WTC11 (cell line): ENCODE measurements around the gene ESYT3. TPM values are rescaled to one million over a fixed set of nuclear protein-coding genes. Genes with fewer than 3 reads are reported as not detected.

ENCODE experiments used
- ATAC-seq: fragments of 200-7000 bp; cut with Tn5 transposase; 2 replicates; pipeline ENCODE4 v1.10.0; 2021; ENCODE audit warnings: mild to moderate bottlenecking, moderate library complexity
- CTCF ChIA-PET: fragments of 300-600 bp; sonication (Branson Sonifier 250); formaldehyde crosslinking; loops from one replicate; lab custom pipeline; 2021; ENCODE audit warnings: antibody characterized with exemption; lab: Charles Lee
- POLR2A ChIA-PET: fragments of 350-600 bp; sonication (Branson Sonifier 250); formaldehyde crosslinking; loops from one replicate; lab custom pipeline; 2021; ENCODE audit warnings: antibody characterized with exemption; lab: Charles Lee
- DNase-seq: peaks from one replicate; pipeline ENCODE4 v3.0.0; 2021; ENCODE audit warnings: low spot score
- H3K27ac Mint-ChIP-seq: 2 replicates; pipeline ENCODE4 v1.8.0; 2021; ENCODE audit warnings: mixed read lengths
- H3K27me3 Mint-ChIP-seq: 2 replicates; pipeline ENCODE4 v1.8.0; 2021; ENCODE audit warnings: low read depth, mild to moderate bottlenecking, moderate library complexity, mixed read lengths
- H3K36me3 Mint-ChIP-seq: 2 replicates; pipeline ENCODE4 v1.8.0; 2021; ENCODE audit warnings: mixed read lengths
- H3K4me1 Mint-ChIP-seq: 2 replicates; pipeline ENCODE4 v1.8.0; 2022; ENCODE audit warnings: mixed read lengths
- H3K4me3 Mint-ChIP-seq: 2 replicates; pipeline ENCODE4 v1.8.0; 2021; ENCODE audit warnings: mild to moderate bottlenecking, moderate library complexity, mixed read lengths
- H3K9me3 Mint-ChIP-seq: 2 replicates; pipeline ENCODE4 v1.8.0; 2021; ENCODE audit warnings: mixed read lengths
- CBFB ChIP-seq: sonication (generic); formaldehyde crosslinking; IDR thresholded peaks from 2 replicates; pipeline ENCODE4 v1.8.1; 2022; ENCODE audit warnings: mild to moderate bottlenecking, low read depth, missing genetic modification reagents
- CREB1 ChIP-seq: sonication (generic); formaldehyde crosslinking; IDR thresholded peaks from 2 replicates; pipeline ENCODE4 v1.8.0; 2023; ENCODE audit warnings: mild to moderate bottlenecking, missing genetic modification reagents
- E2F1 ChIP-seq: sonication (generic); formaldehyde crosslinking; IDR thresholded peaks from 2 replicates; pipeline ENCODE4 v1.8.0; 2022; ENCODE audit warnings: mild to moderate bottlenecking, missing genetic modification reagents
- EMX1 ChIP-seq: fragments of 250-450 bp; sonication (Bioruptor Pico); IDR thresholded peaks from 2 replicates; pipeline ENCODE4 v1.8.0; 2021; ENCODE audit warnings: mild to moderate bottlenecking
- ESRRA ChIP-seq: sonication (generic); formaldehyde crosslinking; IDR thresholded peaks from 2 replicates; pipeline ENCODE4 v1.8.1; 2022; ENCODE audit warnings: mild to moderate bottlenecking, missing genetic modification reagents, borderline replicate concordance
- ETV6 ChIP-seq: sonication (generic); formaldehyde crosslinking; IDR thresholded peaks from 2 replicates; pipeline ENCODE4 v1.8.1; 2022; ENCODE audit warnings: mild to moderate bottlenecking, missing genetic modification reagents
- KAT7 ChIP-seq: sonication (generic); formaldehyde crosslinking; IDR thresholded peaks from 2 replicates; pipeline ENCODE4 v1.8.1; 2023; ENCODE audit warnings: missing genetic modification reagents, mild to moderate bottlenecking, borderline replicate concordance
- ZBTB43 ChIP-seq: sonication (generic); formaldehyde crosslinking; IDR thresholded peaks from 2 replicates; pipeline ENCODE4 v1.8.1; 2023; ENCODE audit warnings: mild to moderate bottlenecking, missing genetic modification reagents
- ZNF121 ChIP-seq: sonication (generic); formaldehyde crosslinking; IDR thresholded peaks from 2 replicates; pipeline ENCODE4 v1.8.0; 2023; ENCODE audit warnings: missing genetic modification reagents
- ZNF232 ChIP-seq: sonication (generic); formaldehyde crosslinking; IDR thresholded peaks from 2 replicates; pipeline ENCODE4 v1.8.0; 2022; ENCODE audit warnings: mild to moderate bottlenecking, missing genetic modification reagents
- ZNF671 ChIP-seq: fragments of 250-450 bp; sonication (Bioruptor Pico); IDR thresholded peaks from 2 replicates; pipeline ENCODE4 v1.8.0; 2021; ENCODE audit warnings: mild to moderate bottlenecking
- ZSCAN18 ChIP-seq: fragments of 250-450 bp; sonication (Bioruptor Pico); IDR thresholded peaks from 2 replicates; pipeline ENCODE4 v2.1.2; 2022; ENCODE audit warnings: mild to moderate bottlenecking, moderate library complexity
- total RNA-seq: library from RNA; stranded (reverse); gene quantifications from 3 replicates; pipeline ENCODE4 v1.2.3, GENCODE V29; 2021
- TF ChIP-seq, protein P1 (sequence below): sonication (generic); formaldehyde crosslinking; IDR thresholded peaks from 2 replicates; pipeline ENCODE4 v1.8.1; 2023; ENCODE audit warnings: mild to moderate bottlenecking, missing genetic modification reagents, moderate library complexity
- TF ChIP-seq, protein P2 (sequence below): sonication (generic); formaldehyde crosslinking; IDR thresholded peaks from 2 replicates; pipeline ENCODE4 v1.8.0; 2022; ENCODE audit warnings: missing genetic modification reagents
- TF ChIP-seq, protein P3 (sequence below): sonication (generic); formaldehyde crosslinking; conservative IDR thresholded peaks from 2 replicates; pipeline ENCODE4 v1.8.1; 2023; ENCODE audit warnings: mild to moderate bottlenecking, low read depth, missing genetic modification reagents, moderate library complexity
- TF ChIP-seq, protein P4 (sequence below): fragments of 250-450 bp; sonication (Bioruptor Pico); IDR thresholded peaks from 2 replicates; pipeline ENCODE4 v1.9.0; 2021; ENCODE audit warnings: mild to moderate bottlenecking
- TF ChIP-seq, protein P5 (sequence below): sonication (generic); formaldehyde crosslinking; IDR thresholded peaks from 2 replicates; pipeline ENCODE4 v1.8.1; 2023; ENCODE audit warnings: mild to moderate bottlenecking, moderate library complexity, missing genetic modification reagents
- TF ChIP-seq, protein P6 (sequence below): sonication (generic); formaldehyde crosslinking; IDR thresholded peaks from 2 replicates; pipeline ENCODE4 v1.8.0; 2023; ENCODE audit warnings: mild to moderate bottlenecking, missing genetic modification reagents

ESYT3 gene
- total RNA-seq, 1 experiment from 2014 or later: 6.4 TPM

- ChIA-PET CTCF (interaction anchor here (0.6 to 2.8 kb wide), 3 partner anchors 28 to 89 kb away, joined by 3 to 10 read pairs (median 3); no protein-coding TSS in a partner anchor), POLR2A (no interaction called here)
- ATAC-seq (no peak), DNase-seq (no peak)
- TF ChIP-seq, protein P1, sequence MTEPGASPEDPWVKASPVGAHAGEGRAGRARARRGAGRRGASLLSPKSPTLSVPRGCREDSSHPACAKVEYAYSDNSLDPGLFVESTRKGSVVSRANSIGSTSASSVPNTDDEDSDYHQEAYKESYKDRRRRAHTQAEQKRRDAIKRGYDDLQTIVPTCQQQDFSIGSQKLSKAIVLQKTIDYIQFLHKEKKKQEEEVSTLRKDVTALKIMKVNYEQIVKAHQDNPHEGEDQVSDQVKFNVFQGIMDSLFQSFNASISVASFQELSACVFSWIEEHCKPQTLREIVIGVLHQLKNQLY (CRISPR knock-in tag): no peak
- TF ChIP-seq ZSCAN18 (CRISPR knock-in tag) (no peak), ZNF232 (CRISPR knock-in tag) (no peak), CBFB (CRISPR knock-in tag) (no peak), ZNF121 (CRISPR knock-in tag) (no peak), CREB1 (no peak), ESRRA (CRISPR knock-in tag) (no peak), ETV6 (CRISPR knock-in tag) (no peak), E2F1 (no peak)
- TF ChIP-seq, protein P2, sequence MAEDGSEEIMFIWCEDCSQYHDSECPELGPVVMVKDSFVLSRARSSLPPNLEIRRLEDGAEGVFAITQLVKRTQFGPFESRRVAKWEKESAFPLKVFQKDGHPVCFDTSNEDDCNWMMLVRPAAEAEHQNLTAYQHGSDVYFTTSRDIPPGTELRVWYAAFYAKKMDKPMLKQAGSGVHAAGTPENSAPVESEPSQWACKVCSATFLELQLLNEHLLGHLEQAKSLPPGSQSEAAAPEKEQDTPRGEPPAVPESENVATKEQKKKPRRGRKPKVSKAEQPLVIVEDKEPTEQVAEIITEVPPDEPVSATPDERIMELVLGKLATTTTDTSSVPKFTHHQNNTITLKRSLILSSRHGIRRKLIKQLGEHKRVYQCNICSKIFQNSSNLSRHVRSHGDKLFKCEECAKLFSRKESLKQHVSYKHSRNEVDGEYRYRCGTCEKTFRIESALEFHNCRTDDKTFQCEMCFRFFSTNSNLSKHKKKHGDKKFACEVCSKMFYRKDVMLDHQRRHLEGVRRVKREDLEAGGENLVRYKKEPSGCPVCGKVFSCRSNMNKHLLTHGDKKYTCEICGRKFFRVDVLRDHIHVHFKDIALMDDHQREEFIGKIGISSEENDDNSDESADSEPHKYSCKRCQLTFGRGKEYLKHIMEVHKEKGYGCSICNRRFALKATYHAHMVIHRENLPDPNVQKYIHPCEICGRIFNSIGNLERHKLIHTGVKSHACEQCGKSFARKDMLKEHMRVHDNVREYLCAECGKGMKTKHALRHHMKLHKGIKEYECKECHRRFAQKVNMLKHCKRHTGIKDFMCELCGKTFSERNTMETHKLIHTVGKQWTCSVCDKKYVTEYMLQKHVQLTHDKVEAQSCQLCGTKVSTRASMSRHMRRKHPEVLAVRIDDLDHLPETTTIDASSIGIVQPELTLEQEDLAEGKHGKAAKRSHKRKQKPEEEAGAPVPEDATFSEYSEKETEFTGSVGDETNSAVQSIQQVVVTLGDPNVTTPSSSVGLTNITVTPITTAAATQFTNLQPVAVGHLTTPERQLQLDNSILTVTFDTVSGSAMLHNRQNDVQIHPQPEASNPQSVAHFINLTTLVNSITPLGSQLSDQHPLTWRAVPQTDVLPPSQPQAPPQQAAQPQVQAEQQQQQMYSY (CRISPR knock-in tag): no peak
- TF ChIP-seq, protein P3, sequence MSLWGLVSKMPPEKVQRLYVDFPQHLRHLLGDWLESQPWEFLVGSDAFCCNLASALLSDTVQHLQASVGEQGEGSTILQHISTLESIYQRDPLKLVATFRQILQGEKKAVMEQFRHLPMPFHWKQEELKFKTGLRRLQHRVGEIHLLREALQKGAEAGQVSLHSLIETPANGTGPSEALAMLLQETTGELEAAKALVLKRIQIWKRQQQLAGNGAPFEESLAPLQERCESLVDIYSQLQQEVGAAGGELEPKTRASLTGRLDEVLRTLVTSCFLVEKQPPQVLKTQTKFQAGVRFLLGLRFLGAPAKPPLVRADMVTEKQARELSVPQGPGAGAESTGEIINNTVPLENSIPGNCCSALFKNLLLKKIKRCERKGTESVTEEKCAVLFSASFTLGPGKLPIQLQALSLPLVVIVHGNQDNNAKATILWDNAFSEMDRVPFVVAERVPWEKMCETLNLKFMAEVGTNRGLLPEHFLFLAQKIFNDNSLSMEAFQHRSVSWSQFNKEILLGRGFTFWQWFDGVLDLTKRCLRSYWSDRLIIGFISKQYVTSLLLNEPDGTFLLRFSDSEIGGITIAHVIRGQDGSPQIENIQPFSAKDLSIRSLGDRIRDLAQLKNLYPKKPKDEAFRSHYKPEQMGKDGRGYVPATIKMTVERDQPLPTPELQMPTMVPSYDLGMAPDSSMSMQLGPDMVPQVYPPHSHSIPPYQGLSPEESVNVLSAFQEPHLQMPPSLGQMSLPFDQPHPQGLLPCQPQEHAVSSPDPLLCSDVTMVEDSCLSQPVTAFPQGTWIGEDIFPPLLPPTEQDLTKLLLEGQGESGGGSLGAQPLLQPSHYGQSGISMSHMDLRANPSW (CRISPR knock-in tag): no peak
- Mint-ChIP-seq H3K36me3 (no peaks in the 10 kb centered on the region), H3K27ac (no peak overlapping the region), H3K9me3 (no peaks in the 10 kb centered on the region), H3K4me3 (no peak overlapping the region), H3K27me3 (no peaks in the 10 kb centered on the region; the same call in 1 of the 2 replicates), H3K4me1 (0 out of 2 replicates have a peak, but pooled peaks cover 4% of the 10 kb centered on the region)
These were observed 44.4 kb upstream of the ESYT3 start for GRCh38 chr3:138389841-138390581.

DNA sequence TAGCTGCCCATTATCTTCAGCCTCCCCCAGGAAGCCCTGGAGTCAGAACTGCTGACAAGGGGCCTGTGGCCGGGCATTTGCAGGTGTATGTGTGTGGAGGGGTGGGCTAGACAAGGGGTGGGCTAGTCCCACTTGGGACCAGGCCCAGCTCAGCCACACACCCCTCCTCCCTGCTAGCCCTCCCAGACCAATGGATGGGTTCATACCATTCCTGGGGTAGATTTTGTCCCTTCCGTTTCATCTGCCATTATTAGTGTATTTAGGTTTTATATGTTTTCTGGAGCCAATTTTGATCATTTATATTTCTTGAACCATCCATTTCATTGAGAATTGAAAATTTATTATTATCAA lies 43.9 kb upstream of the ESYT3 start:
- H3K4me1 Mint-ChIP-seq: 0 out of 2 replicates have a peak, but pooled peaks cover 4% of the 10 kb centered on the region
- no peaks in the 10 kb centered on the region for H3K9me3 Mint-ChIP-seq
- POLR2A ChIA-PET: no interaction called here
- DNase-seq (no peak), ATAC-seq (no peak)
- H3K4me3 Mint-ChIP-seq: no peak overlapping the region
- CTCF ChIA-PET: interaction anchor here (0.9 to 2.8 kb wide), 2 partner anchors 27 to 89 kb away, joined by 3 to 10 read pairs; no protein-coding TSS in a partner anchor
- H3K36me3 Mint-ChIP-seq: no peaks in the 10 kb centered on the region
- H3K27me3 Mint-ChIP-seq: no peaks in the 10 kb centered on the region; the same call in 1 of the 2 replicates
- no peak overlapping the region for H3K27ac Mint-ChIP-seq
- TF ChIP-seq, protein P4, sequence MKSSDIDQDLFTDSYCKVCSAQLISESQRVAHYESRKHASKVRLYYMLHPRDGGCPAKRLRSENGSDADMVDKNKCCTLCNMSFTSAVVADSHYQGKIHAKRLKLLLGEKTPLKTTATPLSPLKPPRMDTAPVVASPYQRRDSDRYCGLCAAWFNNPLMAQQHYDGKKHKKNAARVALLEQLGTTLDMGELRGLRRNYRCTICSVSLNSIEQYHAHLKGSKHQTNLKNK (CRISPR knock-in tag): no peak
- TF ChIP-seq, protein P5, sequence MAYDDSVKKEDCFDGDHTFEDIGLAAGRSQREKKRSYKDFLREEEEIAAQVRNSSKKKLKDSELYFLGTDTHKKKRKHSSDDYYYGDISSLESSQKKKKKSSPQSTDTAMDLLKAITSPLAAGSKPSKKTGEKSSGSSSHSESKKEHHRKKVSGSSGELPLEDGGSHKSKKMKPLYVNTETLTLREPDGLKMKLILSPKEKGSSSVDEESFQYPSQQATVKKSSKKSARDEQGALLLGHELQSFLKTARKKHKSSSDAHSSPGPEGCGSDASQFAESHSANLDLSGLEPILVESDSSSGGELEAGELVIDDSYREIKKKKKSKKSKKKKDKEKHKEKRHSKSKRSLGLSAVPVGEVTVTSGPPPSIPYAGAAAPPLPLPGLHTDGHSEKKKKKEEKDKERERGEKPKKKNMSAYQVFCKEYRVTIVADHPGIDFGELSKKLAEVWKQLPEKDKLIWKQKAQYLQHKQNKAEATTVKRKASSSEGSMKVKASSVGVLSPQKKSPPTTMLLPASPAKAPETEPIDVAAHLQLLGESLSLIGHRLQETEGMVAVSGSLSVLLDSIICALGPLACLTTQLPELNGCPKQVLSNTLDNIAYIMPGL (CRISPR knock-in tag): no peak
- no peak for TF ChIP-seq KAT7
- no peak for TF ChIP-seq EMX1
- TF ChIP-seq ZNF671 (CRISPR knock-in tag): no peak
- TF ChIP-seq ZBTB43 (CRISPR knock-in tag): no peak
- TF ChIP-seq, protein P6, sequence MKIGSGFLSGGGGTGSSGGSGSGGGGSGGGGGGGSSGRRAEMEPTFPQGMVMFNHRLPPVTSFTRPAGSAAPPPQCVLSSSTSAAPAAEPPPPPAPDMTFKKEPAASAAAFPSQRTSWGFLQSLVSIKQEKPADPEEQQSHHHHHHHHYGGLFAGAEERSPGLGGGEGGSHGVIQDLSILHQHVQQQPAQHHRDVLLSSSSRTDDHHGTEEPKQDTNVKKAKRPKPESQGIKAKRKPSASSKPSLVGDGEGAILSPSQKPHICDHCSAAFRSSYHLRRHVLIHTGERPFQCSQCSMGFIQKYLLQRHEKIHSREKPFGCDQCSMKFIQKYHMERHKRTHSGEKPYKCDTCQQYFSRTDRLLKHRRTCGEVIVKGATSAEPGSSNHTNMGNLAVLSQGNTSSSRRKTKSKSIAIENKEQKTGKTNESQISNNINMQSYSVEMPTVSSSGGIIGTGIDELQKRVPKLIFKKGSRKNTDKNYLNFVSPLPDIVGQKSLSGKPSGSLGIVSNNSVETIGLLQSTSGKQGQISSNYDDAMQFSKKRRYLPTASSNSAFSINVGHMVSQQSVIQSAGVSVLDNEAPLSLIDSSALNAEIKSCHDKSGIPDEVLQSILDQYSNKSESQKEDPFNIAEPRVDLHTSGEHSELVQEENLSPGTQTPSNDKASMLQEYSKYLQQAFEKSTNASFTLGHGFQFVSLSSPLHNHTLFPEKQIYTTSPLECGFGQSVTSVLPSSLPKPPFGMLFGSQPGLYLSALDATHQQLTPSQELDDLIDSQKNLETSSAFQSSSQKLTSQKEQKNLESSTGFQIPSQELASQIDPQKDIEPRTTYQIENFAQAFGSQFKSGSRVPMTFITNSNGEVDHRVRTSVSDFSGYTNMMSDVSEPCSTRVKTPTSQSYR (CRISPR knock-in tag): no peak
